GM12892 (cell line): ENCODE measurements around the gene OR2T11. TPM values are rescaled to one million over a fixed set of nuclear protein-coding genes. Genes with fewer than 3 reads are reported as not detected.
"Not testable (repeated sequence)": the region's sequence is repeated elsewhere in the genome, so short reads cannot be mapped to it uniquely, and the experiment has no call there.

Experiments
- DNase-seq: peaks from one replicate; pipeline ENCODE4 v3.0.0; 2011; ENCODE audit not compliant: insufficient read length
- FAIRE-seq: peaks from 2 replicates; lab custom pipeline; 2011; peaks lifted over from hg19 to GRCh38; lab: Jason Lieb, UNC
- POLR2A ChIP-seq: IDR thresholded peaks from 2 replicates; pipeline ENCODE4 v1.6.1; 2011; ENCODE audit warnings: low read depth, low read length, control low read depth
- POLR2AphosphoS5 ChIP-seq: IDR thresholded peaks from 2 replicates; pipeline ENCODE4 v1.6.1; 2011; ENCODE audit warnings: low read depth, low read length, control low read depth
- TAF1 ChIP-seq: IDR thresholded peaks from 2 replicates; pipeline ENCODE4 v1.6.1; 2011; ENCODE audit warnings: low read depth, mild to moderate bottlenecking, control low read depth, low read length, borderline replicate concordance
- polyA plus RNA-seq: library from polyadenylated mRNA; unstranded; fragments of >200 nt; gene quantifications from one replicate; pipeline ENCODE4 v1.2.1, GENCODE V29; 2012; ENCODE audit warnings: missing spikeins, inconsistent platforms; ENCODE audit not compliant: missing spikeins

The OR2T11 gene
- 0.19 TPM for polyA plus RNA-seq

GRCh38 chr1:248634991-248635390 lies at the start of gene OR2T11:
Gene OR2T11 (minus strand): TSS chr1:248635091. CDS start chr1:248627128, 7,963 bp downstream.
- FAIRE-seq: peak; percentile 75
- DNase-seq: not testable (repeated sequence)

DNA sequence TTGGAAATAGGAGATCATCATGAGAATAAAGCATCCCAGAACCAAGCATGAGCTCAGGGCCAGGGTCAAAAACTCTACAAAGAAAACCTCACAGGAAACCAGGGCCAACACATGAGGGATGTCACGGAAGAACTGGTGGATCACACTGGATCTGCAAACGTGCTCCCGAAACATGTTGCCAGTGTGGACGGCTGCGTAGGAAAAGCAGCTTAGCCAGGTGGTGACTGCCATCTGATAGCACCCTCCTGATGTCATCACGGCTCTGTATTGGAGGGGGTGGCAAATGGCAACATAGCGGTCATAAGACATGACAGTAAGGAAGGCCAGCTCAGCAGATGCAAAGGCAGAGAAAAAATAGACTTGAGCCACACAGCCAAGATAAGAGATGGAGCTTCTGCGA lies 46.8 kb upstream of the OR2T11 start:
- FAIRE-seq (no peak), DNase-seq (no peak)
- TF ChIP-seq POLR2AphosphoS5: no peak
- no peak for TF ChIP-seq POLR2A
- TF ChIP-seq TAF1: no peak

- TF ChIP-seq POLR2A (no peak), POLR2AphosphoS5 (no peak), TAF1 (no peak)
- no peak for DNase-seq
- no peak for FAIRE-seq
These were observed 35.1 kb upstream of the OR2T11 start for GRCh38 chr1:248670003-248670402.

- FAIRE-seq: peak; percentile 97
- DNase-seq: not testable (repeated sequence)
These were observed 28.8 kb upstream of the OR2T11 start for GRCh38 chr1:248663453-248664328.

DNA sequence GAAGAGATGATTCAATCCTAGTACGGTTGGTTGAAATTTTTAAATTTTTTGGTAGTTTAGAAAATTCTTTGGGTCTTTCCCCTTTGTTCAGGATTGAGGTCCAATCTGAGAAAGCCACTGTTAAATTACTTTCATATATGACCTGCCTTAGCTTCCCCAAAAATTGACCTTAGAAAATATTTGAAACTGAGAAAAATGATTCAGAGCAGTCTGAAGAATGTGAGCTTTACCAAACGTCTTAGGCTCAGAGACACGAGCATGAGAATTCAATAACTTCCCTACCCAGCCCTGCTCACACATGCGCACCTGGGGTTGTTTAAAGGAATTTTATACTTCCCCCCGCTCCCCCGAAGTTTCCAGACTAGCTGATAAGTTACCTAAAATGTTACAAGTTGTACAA lies 21.9 kb upstream of the OR2T11 start:
- peak; percentile 74 for FAIRE-seq
- DNase-seq: not testable (repeated sequence)

GRCh38 chr1:248655354-248655753 lies 20.5 kb upstream of the OR2T11 start, which contains the start of gene OR2T27:
Gene OR2T27 (minus strand): TSS chr1:248655528. CDS start chr1:248650884, 4,644 bp downstream.
- not testable (repeated sequence) for DNase-seq
- FAIRE-seq: peak; percentile 94

GRCh38 chr1:248648770-248649536 lies 14.1 kb upstream of the OR2T11 start:
- not testable (repeated sequence) for DNase-seq
- FAIRE-seq: peak; percentile 66

DNA sequence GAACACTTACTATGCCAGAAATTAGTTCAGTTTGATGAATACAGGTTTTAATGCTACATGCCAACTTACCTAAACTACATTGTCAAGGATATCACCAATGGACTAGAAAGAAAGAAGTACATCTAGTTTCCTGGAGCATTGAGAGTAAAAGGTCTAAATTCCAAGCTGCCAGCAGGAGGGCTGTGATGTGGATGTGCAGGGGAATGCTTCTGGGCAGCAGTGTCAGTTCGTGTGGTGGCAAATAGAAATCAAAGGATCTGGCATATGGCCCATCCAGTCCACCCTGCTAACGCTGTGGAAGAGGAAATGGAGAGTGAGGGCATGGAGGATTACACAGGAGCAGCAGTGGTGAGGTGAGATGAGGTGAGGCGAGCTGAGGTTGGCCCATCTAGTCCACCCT lies 10.3 kb upstream of the OR2T11 start, which contains the start of gene OR2T35:
Gene OR2T35, minus strand, starts transcription at position 101 of the 400 bp plus-strand sequence. CDS start 6,020 bp downstream, outside the sequence.
- FAIRE-seq, DNase-seq: not testable (repeated sequence)

- DNase-seq: not testable (repeated sequence)
- peak; percentile 100 for FAIRE-seq
These were observed 8.2 kb upstream of the OR2T11 start for GRCh38 chr1:248642971-248643651.

- not testable (repeated sequence) for DNase-seq
- FAIRE-seq: peak; percentile 98
These were observed 6.7 kb upstream of the OR2T11 start for GRCh38 chr1:248641583-248641982.

GRCh38 chr1:248640906-248641305 lies 6.0 kb upstream of the OR2T11 start:
- peak; percentile 90 for FAIRE-seq
- DNase-seq: not testable (repeated sequence)

DNA sequence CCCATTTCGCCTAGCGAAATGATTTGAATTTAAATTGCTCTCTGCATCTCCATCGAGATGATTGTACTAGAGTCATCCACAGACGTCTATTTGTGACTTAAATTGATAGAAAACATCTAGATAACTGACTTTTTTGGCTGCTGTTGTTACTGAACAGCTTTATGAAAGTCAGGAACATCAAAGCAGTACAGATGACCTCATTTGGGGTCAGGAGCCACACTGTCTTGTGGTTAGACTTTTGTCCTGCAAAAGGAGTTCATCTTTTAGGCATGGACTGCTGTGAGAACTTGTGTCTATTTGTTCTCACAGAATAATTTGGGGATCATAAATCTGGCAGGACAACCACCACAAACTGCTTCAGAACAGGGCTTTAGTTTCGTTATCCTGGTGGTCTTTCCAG lies 4.8 kb upstream of the OR2T11 start:
- DNase-seq: not testable (repeated sequence)

GRCh38 chr1:248636612-248637011 lies 1.7 kb upstream of the OR2T11 start:
- DNase-seq, FAIRE-seq: not testable (repeated sequence)

More for the DNA sequence above, 4.8 kb upstream of the OR2T11 start:
- FAIRE-seq: peak; percentile 96
